Measurements from ENCODE around the gene GRID2IP.

Gene GRID2IP

DNA sequence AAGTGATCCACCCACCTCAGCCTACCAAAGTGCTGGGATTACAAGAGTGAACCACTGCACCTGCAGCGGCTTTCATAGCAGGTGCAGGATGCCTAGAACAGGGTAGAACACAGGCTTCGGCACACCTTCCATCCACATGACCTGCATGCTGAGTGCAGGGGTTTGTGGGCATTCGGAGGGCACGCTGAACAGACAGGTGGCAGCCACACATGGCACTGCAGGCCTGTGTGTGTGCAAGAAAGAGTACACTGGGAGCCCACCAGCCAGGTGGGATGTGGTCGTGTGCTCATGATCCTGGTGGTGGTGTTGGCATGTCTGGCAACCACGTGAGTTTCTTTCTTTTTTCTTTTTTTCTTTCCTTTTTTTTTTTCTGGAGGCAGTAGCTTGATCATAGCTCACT lies 38.4 kb downstream of the GRID2IP start:
- ChIA-PET POLR2A (interaction anchor here (1.2 kb wide), 1 partner anchor 65 kb away, joined by 3 read pairs; no protein-coding TSS in a partner anchor), CTCF (no interaction called here)
- TF ChIP-seq LEF1 (IDR thresholded peaks at IDR 0.05; ENCODE audit: borderline replicate concordance) (no peak), TARDBP (IDR thresholded peaks at IDR 0.05) (no peak), FOXK2 (IDR thresholded peaks at IDR 0.05) (no peak), ZNF384 (IDR thresholded peaks at IDR 0.05) (no peak), FOXA1 (IDR thresholded peaks at IDR 0.05) (no peak), SUZ12 (IDR thresholded peaks at IDR 0.05) (no peak), CTBP1 (IDR thresholded peaks at IDR 0.05; ENCODE audit: borderline replicate concordance) (no peak)
- DNase-seq (ENCODE audit: extremely low spot score): no peak

DNA sequence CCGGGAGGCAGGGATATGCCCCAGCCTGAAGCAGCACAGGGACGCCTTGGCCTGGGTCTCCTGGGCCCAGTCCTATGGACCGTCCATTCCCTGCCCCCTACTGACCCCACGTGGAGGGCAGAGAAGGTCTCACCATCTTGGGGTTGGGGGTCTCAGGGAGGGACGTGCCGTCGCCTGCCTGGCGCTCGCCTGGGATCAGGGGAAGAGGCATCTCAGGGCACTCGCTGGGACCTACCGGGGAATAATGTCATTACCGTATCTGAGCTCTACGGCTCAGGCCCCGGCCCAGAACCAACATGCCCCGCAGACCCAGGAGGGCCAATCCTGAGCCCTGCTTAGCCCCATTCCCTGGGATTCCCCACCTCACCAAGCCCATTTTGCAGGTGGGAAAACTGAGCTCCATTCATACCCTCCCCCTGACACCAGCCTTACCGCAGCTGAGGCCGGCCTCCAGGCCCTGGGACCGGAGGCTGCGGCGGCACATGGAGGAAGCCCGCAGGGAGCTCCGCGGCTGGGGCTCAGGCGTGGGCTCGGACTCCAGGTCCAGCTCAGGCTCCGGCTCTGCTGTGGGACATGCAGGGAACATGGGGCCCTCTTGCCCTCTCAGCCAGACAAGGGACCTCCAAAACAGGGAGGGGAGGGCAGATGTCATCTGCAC lies 40.7 kb downstream of the GRID2IP start:
- DNase-seq (ENCODE audit: extremely low spot score): no peak
- ChIA-PET CTCF (no interaction called here), POLR2A (no interaction called here)
- TF ChIP-seq SP1 (IDR thresholded peaks at IDR 0.05) (no peak), FOXM1 (IDR thresholded peaks at IDR 0.05; ENCODE audit: borderline replicate concordance) (no peak), HDGF (IDR thresholded peaks at IDR 0.05; ENCODE audit: borderline replicate concordance) (no peak), ELF4 (IDR thresholded peaks at IDR 0.05) (no peak)

DNA sequence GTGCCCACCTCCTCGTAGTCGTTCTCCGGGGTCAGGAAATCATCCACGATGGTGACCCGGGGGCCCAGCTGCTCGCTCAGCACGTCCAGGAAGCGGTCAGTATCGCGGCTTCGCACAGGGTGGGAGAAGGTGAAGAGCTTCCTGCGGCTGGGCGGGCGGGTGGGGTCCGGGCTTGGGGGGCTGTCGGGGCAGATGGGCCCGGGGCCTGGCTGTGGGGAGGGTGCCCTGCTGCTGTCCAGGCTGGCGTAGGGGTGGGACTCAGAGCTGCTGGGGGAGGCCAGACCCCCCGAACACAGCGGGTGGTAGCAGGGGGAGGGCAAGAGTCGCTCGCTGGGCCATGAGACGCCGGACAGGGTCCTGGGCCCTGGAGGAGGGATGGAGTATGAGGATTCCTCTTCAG lies 42.3 kb downstream of the GRID2IP start:
- no peak for DNase-seq (ENCODE audit: extremely low spot score)
- ChIA-PET POLR2A (no interaction called here), CTCF (interaction anchor here (1.0 kb wide), 1 partner anchor 49 kb away, joined by 3 read pairs; no protein-coding TSS in a partner anchor)
- TF ChIP-seq, protein P1, sequence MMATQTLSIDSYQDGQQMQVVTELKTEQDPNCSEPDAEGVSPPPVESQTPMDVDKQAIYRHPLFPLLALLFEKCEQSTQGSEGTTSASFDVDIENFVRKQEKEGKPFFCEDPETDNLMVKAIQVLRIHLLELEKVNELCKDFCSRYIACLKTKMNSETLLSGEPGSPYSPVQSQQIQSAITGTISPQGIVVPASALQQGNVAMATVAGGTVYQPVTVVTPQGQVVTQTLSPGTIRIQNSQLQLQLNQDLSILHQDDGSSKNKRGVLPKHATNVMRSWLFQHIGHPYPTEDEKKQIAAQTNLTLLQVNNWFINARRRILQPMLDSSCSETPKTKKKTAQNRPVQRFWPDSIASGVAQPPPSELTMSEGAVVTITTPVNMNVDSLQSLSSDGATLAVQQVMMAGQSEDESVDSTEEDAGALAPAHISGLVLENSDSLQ (IDR thresholded peaks at IDR 0.05): no peak
- TF ChIP-seq FOXM1 (IDR thresholded peaks at IDR 0.05; ENCODE audit: borderline replicate concordance): no peak
- no peak for TF ChIP-seq HDGF (IDR thresholded peaks at IDR 0.05; ENCODE audit: borderline replicate concordance)
- TF ChIP-seq CTBP1 (IDR thresholded peaks at IDR 0.05; ENCODE audit: borderline replicate concordance): no peak
- no peak for TF ChIP-seq BHLHE40 (IDR thresholded peaks at IDR 0.05; ENCODE audit: borderline replicate concordance)
- TF ChIP-seq SUZ12 (IDR thresholded peaks at IDR 0.05): no peak
- TF ChIP-seq ELF4 (IDR thresholded peaks at IDR 0.05): no peak
- TF ChIP-seq FOXA1 (IDR thresholded peaks at IDR 0.05): no peak
- TF ChIP-seq L3MBTL2 (conservative IDR thresholded peaks at IDR 0.05): no peak
- no peak for TF ChIP-seq TARDBP (IDR thresholded peaks at IDR 0.05)
- no peak for TF ChIP-seq ZNF384 (IDR thresholded peaks at IDR 0.05)

DNA sequence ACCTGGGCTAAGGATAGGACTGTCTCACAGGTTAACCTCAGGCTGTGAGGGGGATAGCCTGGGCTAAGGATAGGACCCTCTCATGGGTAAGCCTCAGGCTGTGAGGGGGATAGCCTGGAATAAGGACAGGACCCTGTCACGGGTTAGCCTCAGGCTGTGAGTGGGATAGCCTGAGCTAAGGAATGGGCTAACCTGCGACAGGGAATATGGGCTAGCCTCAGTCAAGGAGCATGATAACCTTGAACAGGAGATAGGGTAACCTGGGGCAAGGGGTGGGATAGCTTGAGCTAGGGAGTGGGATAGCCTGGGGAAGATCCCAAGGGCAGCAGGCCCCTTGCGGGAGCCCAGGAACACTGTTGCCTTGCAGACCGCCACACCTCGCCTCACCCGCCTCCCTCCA lies 42.7 kb downstream of the GRID2IP start:
- POLR2A ChIA-PET: no interaction called here
- TF ChIP-seq TARDBP (IDR thresholded peaks at IDR 0.05) (no peak), SP1 (IDR thresholded peaks at IDR 0.05) (no peak), FOXK2 (IDR thresholded peaks at IDR 0.05) (no peak), NFRKB (IDR thresholded peaks at IDR 0.05) (no peak), LEF1 (IDR thresholded peaks at IDR 0.05; ENCODE audit: borderline replicate concordance) (no peak), L3MBTL2 (conservative IDR thresholded peaks at IDR 0.05) (no peak), BHLHE40 (IDR thresholded peaks at IDR 0.05; ENCODE audit: borderline replicate concordance) (no peak), CTBP1 (IDR thresholded peaks at IDR 0.05; ENCODE audit: borderline replicate concordance) (no peak), FOXA1 (IDR thresholded peaks at IDR 0.05) (no peak), FOXM1 (IDR thresholded peaks at IDR 0.05; ENCODE audit: borderline replicate concordance) (no peak), ELF4 (IDR thresholded peaks at IDR 0.05) (no peak), ZNF384 (IDR thresholded peaks at IDR 0.05) (no peak)
- DNase-seq (ENCODE audit: extremely low spot score): no peak
- CTCF ChIA-PET: interaction anchor here (0.6 kb wide), 1 partner anchor 67 kb away, joined by 4 read pairs; no protein-coding TSS in a partner anchor

DNA sequence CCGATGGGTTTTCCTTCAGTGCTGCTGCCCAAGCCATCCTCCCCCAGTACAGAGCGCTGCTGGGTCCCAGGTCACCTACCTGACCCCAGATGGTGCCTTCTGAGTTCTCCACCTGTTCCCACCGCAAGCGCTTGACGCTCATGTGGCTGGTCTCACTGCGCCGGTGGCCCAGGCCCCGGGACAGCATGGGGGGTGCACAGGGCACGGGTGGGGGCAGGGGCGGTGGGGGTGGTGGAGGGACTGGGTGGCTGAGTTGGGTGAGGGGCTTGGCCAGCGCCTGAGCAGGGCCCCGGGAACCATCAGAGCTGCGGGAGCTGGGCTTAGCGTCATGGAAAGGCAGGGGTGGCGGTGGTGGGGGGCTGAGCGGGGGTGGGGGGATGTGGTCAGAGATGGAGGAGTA lies 43.4 kb downstream of the GRID2IP start:
- ChIA-PET POLR2A (no interaction called here), CTCF (interaction anchor here (0.6 kb wide), 1 partner anchor 68 kb away, joined by 4 read pairs; no protein-coding TSS in a partner anchor)

DNA sequence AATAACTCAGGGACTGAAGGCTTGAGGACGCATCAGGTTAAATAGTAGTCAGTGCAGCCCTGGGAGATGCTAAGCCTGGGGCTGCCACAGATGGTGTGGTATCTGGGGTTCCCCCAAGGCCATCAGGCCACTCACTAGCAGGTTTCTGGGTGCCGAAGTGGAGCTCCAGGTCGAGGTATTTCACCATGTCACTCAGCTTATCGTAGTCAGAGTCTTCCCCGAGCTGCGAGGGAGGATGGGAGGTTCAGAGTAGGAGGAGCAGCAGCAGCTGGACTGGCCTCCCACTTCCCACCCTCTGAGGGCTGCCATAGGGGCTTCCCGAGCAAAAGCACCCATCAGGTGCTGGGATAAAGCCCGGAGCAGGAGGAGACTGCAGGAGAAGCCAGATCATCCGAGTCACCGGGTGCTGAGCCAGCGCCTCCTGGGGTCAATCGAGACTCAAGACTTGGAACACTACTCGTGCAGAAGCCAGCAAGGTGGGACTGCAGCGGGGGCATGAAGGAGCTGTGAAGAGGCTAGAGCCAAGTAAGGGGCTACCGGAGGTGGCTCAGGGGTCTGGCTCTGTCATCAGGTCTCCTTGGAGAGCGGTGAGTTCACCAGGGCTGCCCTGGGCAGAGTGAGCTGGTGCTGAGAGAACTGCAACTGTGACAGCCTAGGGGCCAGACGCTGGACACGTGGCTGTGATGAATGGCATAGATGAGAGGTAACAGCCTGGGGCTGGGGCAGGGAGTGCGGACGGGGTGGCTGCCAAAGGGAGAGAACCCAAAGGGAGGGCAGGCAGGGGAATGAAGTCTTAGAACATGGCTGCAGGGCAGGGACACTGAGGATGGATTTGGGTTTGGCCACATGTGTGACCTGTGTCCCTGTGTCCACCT lies 45.3 kb downstream of the GRID2IP start:
- POLR2A ChIA-PET: interaction anchor here (0.6 to 1.2 kb wide), 2 partner anchors 71 to 1061 kb away, joined by 3 to 4 read pairs; partner anchors contain the start of gene MIOS
- CTCF ChIA-PET: no interaction called here
- no peak for DNase-seq (ENCODE audit: extremely low spot score)
- TF ChIP-seq TARDBP (IDR thresholded peaks at IDR 0.05): no peak
- TF ChIP-seq HDGF (IDR thresholded peaks at IDR 0.05; ENCODE audit: borderline replicate concordance): no peak
- TF ChIP-seq CTBP1 (IDR thresholded peaks at IDR 0.05; ENCODE audit: borderline replicate concordance): no peak
- TF ChIP-seq ELF4 (IDR thresholded peaks at IDR 0.05): no peak
- no peak for TF ChIP-seq L3MBTL2 (conservative IDR thresholded peaks at IDR 0.05)
- TF ChIP-seq NFRKB (IDR thresholded peaks at IDR 0.05): no peak
- TF ChIP-seq FOXM1 (IDR thresholded peaks at IDR 0.05; ENCODE audit: borderline replicate concordance): no peak
- TF ChIP-seq SP1 (IDR thresholded peaks at IDR 0.05): no peak
- no peak for TF ChIP-seq ARNT (IDR thresholded peaks at IDR 0.05)
- TF ChIP-seq ZNF384 (IDR thresholded peaks at IDR 0.05): no peak
- no peak for TF ChIP-seq SUZ12 (IDR thresholded peaks at IDR 0.05)

More for the DNA sequence above, 43.4 kb downstream of the GRID2IP start:
- TF ChIP-seq ARNT (IDR thresholded peaks at IDR 0.05) (no peak), CTBP1 (IDR thresholded peaks at IDR 0.05; ENCODE audit: borderline replicate concordance) (no peak), NFRKB (IDR thresholded peaks at IDR 0.05) (no peak), BHLHE40 (IDR thresholded peaks at IDR 0.05; ENCODE audit: borderline replicate concordance) (no peak), LEF1 (IDR thresholded peaks at IDR 0.05; ENCODE audit: borderline replicate concordance) (no peak), TARDBP (IDR thresholded peaks at IDR 0.05) (no peak)
- no peak for DNase-seq (ENCODE audit: extremely low spot score)

DNA sequence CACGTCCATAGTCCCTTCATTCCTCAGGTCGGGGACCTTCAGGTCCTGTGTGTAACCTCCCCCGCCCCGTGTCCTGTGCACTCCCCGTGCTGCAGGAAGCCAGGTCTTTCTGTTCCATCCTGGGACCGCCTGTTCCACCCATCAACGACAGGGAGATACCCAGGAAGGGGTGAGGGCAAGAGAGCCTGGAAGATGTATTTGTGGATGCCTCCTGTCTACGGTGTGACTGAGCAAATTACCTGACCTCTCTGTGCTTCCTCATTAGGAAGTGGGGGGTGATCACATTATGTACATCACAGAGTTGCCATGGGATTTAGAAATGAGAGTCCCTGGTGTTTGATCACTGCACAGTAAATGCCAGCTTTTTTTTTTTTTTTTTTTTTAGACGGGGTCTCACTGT lies 46.3 kb downstream of the GRID2IP start:
- ChIA-PET POLR2A (interaction anchor here (1.2 kb wide), 1 partner anchor 71 kb away, joined by 3 read pairs; no protein-coding TSS in a partner anchor), CTCF (no interaction called here)

More for the DNA sequence above, 46.3 kb downstream of the GRID2IP start:
- TF ChIP-seq ARNT (IDR thresholded peaks at IDR 0.05): no peak
- no peak for TF ChIP-seq LEF1 (IDR thresholded peaks at IDR 0.05; ENCODE audit: borderline replicate concordance)
- no peak for TF ChIP-seq FOXM1 (IDR thresholded peaks at IDR 0.05; ENCODE audit: borderline replicate concordance)
- TF ChIP-seq ZNF384 (IDR thresholded peaks at IDR 0.05): no peak
- no peak for TF ChIP-seq TARDBP (IDR thresholded peaks at IDR 0.05)
- TF ChIP-seq HDGF (IDR thresholded peaks at IDR 0.05; ENCODE audit: borderline replicate concordance): no peak
- TF ChIP-seq BHLHE40 (IDR thresholded peaks at IDR 0.05; ENCODE audit: borderline replicate concordance): no peak
- TF ChIP-seq SP1 (IDR thresholded peaks at IDR 0.05): no peak
- no peak for TF ChIP-seq FOXK2 (IDR thresholded peaks at IDR 0.05)
- TF ChIP-seq SUZ12 (IDR thresholded peaks at IDR 0.05): no peak
- no peak for TF ChIP-seq ELF4 (IDR thresholded peaks at IDR 0.05)
- TF ChIP-seq NFRKB (IDR thresholded peaks at IDR 0.05): no peak
- no peak for TF ChIP-seq CTBP1 (IDR thresholded peaks at IDR 0.05; ENCODE audit: borderline replicate concordance)
- TF ChIP-seq, protein P1 (IDR thresholded peaks at IDR 0.05): no peak
- no peak for TF ChIP-seq L3MBTL2 (conservative IDR thresholded peaks at IDR 0.05)
- no peak for TF ChIP-seq FOXA1 (IDR thresholded peaks at IDR 0.05)
- no peak for DNase-seq (ENCODE audit: extremely low spot score)

All from HEK293T (cell line).